A549 (cell line): ENCODE results near the gene HIF1A.

ENCODE experiments used
- PHF8 ChIP-seq: fragments of 200-600 bp; sonication (generic); IDR thresholded peaks from 2 replicates; pipeline ENCODE4 v1.6.1; 2016; ENCODE audit warnings: low read depth, mild to moderate bottlenecking, antibody characterized with exemption, moderate library complexity, borderline replicate concordance
- RFX5 ChIP-seq: fragments of 450-650 bp; IDR thresholded peaks from 2 replicates; pipeline ENCODE4 v1.7.1; 2014; ENCODE audit warnings: antibody characterized with exemption, mild to moderate bottlenecking, moderate library complexity

DNA sequence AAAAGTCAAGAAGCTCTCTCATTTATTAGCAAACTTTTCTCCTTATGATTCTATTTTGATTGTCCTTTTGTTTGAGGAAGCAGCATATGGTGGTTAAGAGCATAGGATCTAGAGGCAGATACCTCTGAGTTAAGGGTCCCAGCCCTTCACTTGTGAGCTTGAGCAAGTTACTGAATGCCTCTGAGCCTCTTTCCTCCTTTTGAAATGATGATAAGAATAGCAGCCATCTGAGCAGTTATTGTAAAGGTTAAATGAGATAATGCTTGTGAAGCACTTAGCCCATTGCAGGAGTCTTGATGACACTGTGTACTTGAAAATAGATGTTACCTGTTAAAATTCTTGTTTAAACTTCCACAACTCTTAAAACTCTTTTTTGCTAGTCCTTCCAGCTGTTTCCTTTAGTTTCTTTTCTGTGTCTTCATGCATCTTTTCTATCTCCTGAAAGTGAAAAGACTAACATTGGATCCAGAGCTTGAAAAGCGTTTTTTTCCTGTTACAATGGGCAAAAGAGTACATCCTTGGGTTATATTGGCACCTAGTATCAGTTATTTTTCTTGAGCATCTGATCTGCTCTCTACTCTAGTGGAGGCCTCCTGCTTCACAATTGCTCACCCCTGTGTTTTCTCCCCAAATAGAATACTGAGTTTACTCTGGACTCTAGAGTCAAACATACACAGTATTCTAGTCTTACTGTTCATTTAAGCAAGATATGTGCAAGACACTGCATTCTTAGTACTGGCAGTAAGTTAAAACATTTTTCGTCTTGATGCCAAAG, 3.1 kb downstream of the HIF1A start:
- no peak for TF ChIP-seq RFX5
- no peak for TF ChIP-seq PHF8
